NCI-H187 treated with DMSO at 0.1 percent for 48 hours (cell line): ENCODE data around the gene KCNC4.

Experiments used
- DNase-seq: peaks from one replicate; lab custom pipeline; 2025; lab: John Stamatoyannopoulos, UW

Gene KCNC4

DNA sequence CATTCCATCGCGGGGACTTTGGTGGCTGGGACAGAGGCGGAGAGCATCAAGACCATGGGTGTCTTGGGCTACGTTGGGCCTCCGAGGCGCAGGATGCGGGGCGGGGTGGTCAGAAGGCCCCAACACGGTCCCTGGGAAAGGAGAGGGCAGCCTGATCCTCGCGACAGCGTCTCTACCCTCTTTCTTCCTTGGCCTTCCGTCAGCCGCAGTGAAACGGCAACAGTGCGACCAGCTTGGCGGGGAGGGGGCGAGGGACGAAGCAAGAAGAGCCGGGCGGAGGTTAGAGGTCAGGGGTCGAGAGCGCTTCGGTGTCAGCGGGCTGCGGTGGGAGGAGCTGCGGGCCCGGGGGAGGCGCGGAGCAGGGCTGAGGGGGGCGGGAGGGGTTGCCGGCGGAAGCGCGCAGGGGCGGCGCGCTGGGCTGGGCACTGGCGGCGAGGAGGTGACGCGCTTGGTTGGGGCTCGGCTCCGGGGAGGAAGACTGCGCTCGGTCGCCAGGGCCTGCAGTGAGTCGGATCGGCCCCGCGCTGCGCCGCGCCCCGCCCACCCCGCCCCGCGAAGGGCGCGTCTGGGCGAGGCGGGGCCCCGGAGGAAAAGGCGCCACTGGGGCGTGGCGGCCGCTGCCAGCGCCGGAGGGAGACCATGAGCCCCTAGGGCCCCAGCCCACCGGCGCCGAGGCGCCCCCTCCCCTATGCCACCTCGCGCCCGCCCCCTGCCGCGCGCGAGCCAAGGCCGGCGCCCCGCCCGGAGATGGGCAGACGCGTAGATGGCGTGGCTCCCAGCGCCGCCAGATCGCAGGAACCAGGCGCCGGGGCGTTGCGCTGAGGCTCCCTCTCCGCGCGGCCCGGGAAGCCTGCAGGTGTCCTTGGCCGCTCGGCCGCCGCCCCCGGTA, at the start of gene KCNC4:
KCNC4 (plus strand) TSS at position 600 of the 889 bp plus-strand sequence. CDS start 1,186 bp downstream, outside the sequence.
- no peak for DNase-seq

GRCh38 chr1:110160538-110161100, 49.5 kb upstream of the KCNC4 start:
- no peak for DNase-seq

- no peak for DNase-seq
Measured at GRCh38 chr1:110161165-110161564, 48.9 kb upstream of the KCNC4 start.

- DNase-seq, result no peak
Measured at GRCh38 chr1:110161849-110162248, 48.3 kb upstream of the KCNC4 start.

DNA sequence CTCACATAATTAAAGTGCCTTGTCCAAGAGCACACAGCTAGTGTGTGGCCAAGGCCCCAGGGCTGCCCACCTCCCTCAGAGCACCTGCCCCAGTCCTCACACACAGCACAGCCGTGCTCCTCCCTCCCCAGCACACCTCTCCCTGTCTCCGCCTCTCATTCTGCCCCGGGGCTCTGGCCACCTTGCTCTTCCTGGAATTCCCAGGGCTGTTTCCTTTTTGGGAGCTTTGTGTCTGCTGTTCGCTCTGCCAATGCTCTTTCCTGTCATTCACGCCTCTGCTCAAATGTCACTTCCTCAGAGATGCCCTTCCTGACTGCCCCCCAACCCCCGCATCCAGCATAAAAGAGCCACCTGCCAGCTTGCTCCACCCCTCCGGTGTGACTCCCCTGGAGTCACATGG, 46.5 kb upstream of the KCNC4 start:
- DNase-seq, result no peak

DNA sequence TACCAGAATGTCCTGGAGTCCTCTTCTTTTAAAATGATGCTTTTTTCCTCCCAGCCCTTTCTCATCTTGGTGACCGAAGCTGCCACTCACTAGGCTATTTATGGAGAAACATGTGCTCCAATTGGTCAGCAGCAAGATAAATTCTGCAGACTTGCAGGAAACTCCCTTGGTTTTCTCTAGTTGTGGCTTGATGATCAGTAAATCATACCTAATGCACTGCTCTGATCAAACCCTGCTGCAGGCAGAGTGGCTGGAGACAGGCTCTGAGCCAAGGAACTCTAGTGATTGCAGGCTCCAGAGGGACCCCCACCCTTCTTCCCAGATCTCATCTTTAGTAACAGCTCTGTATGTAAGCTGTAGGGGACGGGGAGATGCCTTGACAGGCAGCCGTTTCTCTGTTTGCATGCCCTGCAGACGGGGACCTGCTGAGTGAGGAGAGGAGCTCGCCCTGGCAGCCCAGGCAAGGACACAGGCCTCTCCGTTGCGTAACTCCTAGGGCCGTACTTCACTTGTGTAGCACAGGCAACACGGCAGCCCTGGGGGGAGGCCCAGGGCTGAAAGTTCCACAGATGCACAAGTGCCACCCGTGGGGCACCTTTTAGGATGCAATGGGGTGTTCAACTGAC, 45.3 kb upstream of the KCNC4 start:
- no peak for DNase-seq

DNA sequence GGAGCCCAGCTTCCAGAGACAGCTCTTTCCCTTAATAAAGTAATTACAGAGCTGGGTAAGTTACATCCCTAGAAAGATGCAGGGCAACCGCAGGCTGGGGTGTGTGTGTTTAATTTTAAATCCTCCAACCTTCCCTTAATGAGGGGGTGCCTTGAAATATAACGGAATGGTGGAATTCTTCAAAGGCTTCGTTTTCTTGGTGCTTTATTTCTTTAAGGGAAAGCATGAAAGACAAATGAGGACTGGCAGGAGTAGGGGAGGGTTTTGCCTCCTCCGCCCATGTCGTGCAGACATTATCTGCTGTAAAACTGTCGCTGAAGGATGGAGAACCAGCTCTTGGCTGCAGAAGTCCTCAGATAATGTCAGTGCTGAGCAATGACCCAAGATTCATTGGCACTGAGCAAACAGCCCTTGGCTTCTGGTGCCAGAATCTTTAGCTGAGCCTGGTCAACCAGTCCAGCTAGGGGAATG, 44.3 kb upstream of the KCNC4 start:
- no peak for DNase-seq

GRCh38 chr1:110166861-110167260, 43.3 kb upstream of the KCNC4 start:
- DNase-seq, result no peak

GRCh38 chr1:110170766-110171733, 39.1 kb upstream of the KCNC4 start:
- DNase-seq, result no peak

DNA sequence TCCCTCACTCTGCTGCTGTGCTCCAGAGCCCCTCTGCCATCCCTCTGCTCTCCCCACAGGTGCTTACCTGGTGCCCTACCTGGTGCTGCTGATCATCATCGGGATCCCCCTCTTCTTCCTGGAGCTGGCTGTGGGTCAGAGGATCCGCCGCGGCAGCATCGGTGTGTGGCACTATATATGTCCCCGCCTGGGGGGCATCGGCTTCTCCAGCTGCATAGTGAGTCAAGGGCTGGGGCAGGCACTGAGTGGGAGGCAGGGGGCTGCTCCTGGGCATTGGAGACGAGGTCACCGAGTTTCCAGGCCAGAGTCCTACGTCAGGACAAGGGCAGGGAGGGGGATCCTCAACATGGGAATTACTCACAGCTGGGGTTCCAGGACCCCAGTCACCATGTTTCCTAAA, 38.1 kb upstream of the KCNC4 start:
- no peak for DNase-seq

GRCh38 chr1:110173466-110174105, 36.5 kb upstream of the KCNC4 start:
- no peak for DNase-seq

- DNase-seq, result no peak
Measured at GRCh38 chr1:110174961-110175360, 35.2 kb upstream of the KCNC4 start.

- DNase-seq, result no peak
Measured at GRCh38 chr1:110176299-110176956, 33.7 kb upstream of the KCNC4 start.

GRCh38 chr1:110177775-110178174, 32.3 kb upstream of the KCNC4 start:
- DNase-seq, result no peak

- DNase-seq, result no peak
Measured at GRCh38 chr1:110183642-110184167, 26.4 kb upstream of the KCNC4 start.

DNA sequence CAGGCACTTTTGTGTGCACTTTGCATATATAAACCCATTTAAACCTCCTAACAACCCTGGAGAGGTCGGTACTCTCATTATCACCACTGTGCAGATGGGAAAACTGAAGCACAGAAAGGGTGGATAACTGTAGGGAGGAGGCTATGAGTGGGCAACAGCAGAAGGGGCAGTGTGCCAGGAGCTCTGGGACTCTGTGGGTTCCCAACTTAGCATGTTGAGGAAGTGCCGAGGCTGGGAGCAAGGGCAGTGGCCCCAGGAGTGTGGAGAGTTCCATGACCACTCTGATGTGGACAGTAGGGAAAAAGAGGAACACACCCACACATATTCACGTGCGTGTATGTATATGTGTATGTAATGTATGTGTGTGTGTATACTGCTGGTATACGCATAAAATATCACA, 25.7 kb upstream of the KCNC4 start:
- DNase-seq, result no peak

DNA sequence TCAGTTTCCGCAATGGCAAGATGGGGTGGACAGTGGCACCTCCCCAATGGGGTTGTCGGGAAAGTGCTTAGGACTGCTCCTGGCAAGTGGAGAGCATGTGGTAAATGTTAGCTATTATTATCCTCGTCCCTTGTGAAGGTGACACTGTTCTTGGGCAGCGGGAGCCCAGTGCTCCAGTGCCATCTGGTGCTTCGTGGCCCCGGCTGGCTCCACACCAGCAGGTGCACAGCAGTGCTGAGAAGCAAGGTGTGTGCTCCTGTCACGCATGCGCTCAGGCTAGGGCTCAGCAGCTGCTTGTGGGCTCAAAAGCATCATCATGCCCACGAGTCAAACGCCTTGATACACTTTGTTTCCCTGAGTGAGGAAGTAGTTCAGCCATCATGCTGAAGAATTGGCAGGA, 24.9 kb upstream of the KCNC4 start:
- DNase-seq, result no peak

GRCh38 chr1:110186558-110186957, 23.6 kb upstream of the KCNC4 start:
- DNase-seq, result no peak

GRCh38 chr1:110187139-110187890, 22.8 kb upstream of the KCNC4 start:
- no peak for DNase-seq
